HG02884 (cell line): ENCODE data around the gene CGB1.
"Not testable (repeated sequence)": the region's sequence is repeated elsewhere in the genome, so short reads cannot be mapped to it uniquely, and the experiment has no call there.

Experiments
- ATAC-seq: cut with Tn5 transposase; IDR thresholded peaks from one replicate; pipeline ENCODE4 v1.9.1; 2021; ENCODE audit warnings: mild to moderate bottlenecking, moderate library complexity; ENCODE audit not compliant: unreplicated experiment

The CGB1 gene

DNA sequence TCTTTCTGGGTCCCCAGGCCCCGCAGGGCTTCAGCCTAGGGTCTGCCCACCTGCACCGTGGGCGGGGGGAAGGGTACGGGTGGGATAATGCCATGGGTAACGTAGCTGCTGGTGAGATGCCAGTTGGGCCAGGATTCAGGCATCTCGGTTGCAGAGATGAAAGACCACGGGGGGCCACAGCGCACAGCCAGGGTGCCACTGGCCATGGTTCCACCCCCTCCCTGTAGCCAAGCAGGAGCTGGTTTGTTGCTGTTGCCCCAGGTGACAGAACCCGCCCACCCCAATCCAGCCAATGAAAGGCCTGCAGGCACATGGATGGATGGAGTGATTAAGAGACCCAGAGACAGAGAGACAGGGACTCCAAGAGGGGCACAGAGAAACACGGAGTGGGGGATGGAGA lies 21.9 kb upstream of the CGB1 start:
- ATAC-seq = no peak

DNA sequence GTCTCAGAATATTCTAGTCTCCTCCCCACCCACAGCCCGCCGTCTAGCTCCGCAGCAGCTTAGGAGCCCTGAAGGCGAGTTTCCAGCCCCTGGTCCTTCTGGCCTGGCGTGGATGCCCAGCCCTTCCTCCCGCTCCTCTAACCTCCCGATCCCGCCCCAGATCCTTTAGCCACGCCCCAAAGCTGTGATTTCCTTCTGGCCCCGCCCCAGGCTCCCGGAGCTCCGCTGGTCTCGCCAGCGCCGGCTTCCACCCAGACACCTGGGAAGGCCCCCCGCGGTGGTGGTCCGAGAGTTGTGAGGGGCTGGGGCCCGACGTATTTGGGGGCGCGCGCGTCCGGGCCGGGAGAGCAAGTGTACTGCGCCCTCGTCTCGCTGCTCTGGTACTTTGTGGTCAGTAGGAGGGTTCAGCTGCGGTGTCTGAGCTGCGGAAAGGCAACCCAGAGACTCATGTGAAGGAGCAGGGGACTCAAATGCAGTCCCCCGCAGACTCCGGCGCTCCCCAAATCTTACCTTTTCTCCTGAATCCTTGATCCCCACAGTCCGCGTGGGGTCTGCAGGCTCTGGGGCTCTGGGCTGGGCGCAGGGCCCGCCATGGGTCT lies 21.0 kb upstream of the CGB1 start, which contains the start of gene CGB7:
Gene CGB7, minus strand, starts transcription at position 114 of the 599 bp plus-strand sequence. CDS start 2,374 bp downstream, outside the sequence.
- no peak for ATAC-seq

DNA sequence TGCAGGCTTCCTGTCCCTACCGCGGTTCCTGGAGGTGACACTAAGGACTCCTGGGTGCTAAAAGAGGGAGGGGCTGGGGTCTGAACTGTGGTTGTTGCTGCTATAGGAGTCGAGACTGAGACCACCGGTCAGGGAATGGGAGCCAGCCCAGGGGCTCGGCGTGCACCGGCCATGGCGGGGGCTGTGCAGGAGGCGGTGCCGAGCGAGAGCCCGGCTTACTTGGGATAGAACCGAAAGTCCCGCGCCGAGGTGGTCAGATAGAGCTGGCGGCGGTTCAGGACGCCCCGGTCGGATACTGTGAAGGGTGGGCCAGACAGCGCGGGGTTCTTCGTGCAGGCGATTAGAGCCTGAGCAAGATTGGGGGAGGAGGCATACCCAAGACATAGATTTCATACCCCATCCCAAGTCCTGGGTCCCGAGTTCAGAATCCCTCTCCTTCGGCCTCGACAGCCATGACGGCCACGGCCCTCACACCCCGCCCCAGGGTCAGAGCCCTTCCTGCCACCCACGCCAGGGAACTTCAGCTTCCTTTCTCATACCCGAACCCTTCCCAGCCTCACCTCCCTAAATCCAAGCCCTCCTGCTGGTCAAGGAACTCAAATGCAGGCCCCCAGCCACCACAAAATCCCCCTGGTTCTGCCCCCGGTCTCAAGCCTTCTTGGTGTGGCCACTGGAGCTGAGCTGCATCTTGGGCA lies 20.4 kb upstream of the CGB1 start:
- not testable (repeated sequence) for ATAC-seq

DNA sequence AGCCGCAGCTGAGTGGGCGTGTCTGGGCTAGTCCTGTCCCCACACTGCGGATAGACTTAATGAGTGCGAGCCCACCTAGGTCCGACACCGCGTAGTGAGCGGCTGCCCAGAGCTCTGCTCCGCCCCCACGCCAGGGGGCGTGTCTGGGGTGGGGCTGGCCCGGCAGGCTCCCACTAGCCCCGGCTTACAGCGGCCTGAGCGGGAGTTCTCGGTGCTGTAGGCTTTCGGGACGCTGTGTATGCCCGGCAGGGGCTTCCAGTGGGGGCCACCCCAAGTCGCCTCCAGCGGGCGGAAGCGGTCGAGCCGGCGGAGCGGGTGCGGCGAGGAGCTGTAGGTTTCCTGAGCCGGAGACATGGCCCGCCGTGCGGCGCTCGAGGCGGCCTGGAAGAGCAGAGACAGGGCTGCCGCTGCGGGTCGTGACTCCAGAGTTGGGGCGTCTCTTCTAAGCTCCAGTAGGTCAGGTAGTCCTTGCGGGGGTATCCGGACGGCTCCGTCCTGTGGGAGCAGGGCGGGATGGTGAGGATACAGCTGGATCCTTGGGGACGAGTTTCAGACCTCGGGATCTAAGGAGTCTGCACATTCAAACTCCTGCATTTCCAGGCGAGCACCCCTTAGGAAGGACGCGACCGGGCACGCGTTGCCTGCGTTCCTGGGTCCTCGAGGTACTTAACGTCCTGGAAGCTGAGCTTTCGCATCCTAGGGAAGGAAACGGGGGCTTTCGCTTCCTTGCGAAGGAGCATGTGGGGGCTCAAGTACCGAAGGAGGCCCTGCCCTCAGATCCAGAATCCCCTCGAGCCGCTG lies 19.6 kb upstream of the CGB1 start:
- no peak for ATAC-seq

DNA sequence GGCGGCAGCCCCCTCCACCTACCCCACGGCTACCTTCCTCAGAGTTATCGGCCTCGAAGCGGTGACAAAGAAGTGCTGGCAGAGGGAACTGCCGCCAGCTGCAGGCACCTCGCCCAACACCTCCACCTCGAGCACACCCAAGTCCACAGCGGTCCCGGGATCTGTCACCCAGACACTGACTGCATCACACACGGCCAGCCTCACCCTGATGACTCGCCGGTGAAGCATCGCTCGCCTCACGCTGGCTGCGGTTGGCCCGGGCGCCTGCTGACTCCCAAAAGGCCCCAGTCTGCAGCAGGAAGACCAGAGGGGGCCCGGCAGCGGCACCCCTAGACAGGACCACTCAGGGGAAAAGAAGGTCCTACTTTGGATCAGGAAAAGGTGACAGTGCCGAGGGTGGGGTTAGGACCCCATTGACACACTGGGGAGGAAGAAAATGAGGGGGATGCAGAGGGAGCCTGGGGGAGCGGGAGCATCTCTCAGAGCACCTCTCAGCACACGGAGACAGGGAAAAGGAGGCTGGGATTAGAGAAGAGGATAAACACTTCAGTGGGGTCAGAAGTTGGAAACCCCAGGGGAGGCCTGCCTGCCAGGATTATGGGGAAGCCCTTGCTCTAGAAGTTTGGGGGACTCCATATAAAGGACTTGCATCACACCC lies 13.8 kb upstream of the CGB1 start:
- not testable (repeated sequence) for ATAC-seq

DNA sequence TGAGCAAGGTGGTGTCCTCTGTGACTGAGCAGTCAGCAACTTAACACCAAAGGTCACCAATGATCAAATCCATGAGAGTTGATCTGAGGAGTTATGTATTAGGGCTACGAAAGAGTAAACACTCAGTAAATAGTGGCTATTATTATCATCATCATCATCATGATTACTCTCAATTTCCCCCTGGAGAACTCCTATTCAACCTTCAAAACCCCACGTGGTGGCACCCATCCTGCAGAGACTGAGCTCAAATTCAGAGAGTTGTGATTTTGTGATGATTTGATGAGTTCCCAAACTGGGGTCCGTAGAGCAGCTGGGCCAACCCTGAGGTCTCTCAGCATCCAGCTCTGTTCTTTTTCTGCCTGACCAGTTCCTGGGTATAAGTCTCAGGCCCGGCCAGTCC lies 13.1 kb upstream of the CGB1 start:
- ATAC-seq = not testable (repeated sequence)

DNA sequence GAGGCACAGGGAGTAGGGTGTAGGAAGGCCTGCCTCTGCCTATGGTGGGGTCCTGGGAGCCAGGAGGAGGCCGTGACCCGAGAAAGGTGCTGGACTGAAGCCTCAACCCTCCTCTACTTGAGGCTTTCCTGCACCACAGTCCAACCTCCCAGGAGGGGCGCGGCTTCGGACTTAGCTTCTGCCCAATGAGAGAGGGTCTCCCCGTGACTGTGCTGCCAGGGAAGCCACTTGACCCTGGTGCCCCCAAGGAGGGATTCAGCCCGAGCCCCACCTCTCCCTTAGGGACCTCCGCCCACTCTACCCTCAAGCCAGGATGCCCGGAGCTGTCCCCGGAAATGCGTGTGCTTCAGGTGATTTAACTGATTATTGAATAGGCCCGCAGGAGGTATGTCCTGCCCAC lies 12.3 kb upstream of the CGB1 start, which contains the start of gene CGB8:
Gene CGB8, minus strand, starts transcription at position 101 of the 400 bp plus-strand sequence. CDS start 372 bp downstream, outside the sequence.
- ATAC-seq = not testable (repeated sequence)

DNA sequence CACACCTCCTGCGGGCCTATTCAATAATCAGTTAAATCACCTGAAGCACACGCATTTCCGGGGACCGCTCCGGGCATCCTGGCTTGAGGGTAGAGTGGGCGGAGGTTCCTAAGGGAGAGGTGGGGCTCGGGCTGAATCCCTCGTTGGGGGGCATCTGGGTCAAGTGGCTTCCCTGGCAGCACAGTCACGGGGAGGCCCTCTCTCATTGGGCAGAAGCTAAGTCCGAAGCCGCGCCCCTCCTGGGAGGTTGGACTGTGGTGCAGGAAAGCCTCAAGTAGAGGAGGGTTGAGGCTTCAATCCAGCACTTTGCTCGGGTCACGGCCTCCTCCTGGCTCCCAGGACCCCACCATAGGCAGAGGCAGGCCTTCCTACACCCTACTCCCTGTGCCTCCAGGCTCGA lies 6.9 kb upstream of the CGB1 start, which contains the start of gene CGB5:
Gene CGB5, plus strand, starts transcription at position 301 of the 400 bp plus-strand sequence. CDS start 362 bp downstream, outside the sequence.
- not testable (repeated sequence) for ATAC-seq

DNA sequence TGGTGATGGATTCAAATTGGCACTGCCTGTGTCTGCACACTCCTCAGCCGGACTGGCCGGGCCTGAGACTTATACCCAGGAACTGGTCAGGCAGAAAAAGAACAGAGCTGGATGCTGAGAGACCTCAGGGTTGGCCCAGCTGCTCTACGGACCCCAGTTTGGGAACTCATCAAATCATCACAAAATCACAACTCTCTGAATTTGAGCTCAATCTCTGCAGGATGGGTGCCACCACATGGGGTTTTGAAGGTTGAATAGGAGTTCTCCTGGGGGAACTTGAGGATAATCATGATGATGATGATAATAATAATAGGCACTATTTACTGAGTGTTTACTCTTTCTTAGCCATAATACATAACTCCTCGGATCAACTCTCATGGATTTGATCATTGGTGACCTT lies 6.0 kb upstream of the CGB1 start:
- not testable (repeated sequence) for ATAC-seq

DNA sequence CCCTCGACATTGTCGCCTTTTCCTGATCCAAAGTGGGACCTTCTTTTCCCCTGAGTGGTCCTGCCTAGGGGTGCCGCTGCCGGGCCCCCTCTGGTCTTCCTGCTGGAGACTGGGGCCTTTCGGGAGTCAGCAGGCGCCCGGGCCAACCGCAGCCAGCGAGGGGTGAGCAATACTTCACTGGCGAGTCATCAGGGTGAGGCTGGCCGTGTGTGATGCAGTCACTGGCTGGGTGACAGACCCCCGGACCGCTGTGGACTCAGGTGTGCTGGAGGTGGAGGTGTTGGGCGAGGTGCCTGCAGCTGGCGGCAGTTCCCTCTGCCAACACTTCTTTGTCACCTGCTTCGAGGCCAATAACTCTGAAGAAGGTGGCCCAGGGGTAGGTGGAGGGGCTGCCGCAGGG lies 5.5 kb upstream of the CGB1 start:
- no peak for ATAC-seq

DNA sequence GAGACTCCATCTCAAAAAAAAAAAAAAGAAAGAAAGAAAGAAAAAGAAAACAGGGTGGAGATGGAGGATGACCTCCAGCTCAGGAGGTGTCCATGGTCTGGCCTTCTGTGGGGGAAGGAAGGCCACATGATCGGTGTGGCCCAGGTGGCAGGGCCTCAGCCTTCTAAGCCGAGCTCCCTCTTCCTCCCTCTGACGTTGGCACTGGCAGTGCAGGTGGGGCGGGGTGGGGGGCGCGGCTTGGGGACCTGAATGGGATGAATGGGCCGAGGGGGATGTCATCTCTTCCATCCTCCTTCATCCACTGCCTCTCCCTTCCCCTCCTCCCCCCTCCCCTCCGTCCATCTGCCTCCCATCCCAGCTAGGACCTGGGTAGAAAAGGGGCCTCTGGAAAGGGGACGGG lies 3.0 kb upstream of the CGB1 start:
- ATAC-seq = not testable (repeated sequence)

DNA sequence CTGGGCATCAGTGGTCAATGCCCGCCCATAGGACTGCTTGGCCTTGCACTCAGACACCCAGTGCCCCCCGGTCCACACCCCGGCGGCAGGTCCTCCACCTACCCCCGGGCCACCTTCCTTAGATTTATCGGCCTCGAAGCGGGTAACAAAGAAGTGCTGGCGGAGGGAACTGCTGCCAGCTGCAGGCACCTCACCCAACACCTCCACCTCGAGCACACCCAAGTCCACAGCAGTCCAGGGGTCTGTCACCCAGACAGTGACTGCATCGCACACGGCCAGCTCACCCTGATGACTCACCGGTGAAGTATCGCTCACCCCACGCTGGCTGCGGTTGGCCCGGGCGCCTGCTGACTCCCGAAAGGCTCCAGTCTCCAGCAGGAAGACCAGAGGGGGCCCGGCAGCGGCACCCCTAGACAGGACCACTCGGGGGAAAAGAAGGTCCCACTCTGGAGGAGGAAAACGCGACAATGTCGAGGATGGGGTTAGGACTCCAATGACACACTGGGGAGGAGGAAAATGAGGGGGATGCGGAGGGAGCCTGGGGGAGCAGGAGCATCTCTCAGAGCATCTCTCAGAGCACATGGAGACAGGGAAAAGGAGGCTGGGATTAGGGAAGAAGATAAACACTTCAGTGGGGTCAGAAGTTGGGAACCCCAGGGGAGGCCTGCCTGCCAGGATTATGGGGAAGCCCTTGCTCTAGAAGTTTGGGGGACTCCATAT lies 2.0 kb upstream of the CGB1 start:
- ATAC-seq = not testable (repeated sequence)

DNA sequence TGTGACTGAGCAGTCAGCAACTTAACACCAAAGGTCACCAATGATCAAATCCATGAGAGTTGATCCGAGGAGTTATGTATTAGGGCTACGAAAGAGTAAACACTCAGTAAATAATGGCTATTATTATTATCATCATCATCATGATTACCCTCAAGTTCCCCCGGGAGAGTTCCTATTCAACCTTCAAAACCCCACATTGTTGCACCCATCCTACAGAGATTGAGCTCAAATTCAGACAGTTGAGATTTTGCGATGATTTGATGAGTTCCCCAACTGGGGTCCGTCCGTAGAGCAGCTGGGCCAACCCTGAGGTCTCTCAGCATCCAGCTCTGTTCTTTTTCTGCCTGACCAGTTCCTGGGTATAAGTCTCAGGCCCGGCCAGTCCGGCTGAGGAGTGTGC lies 1.4 kb upstream of the CGB1 start:
- ATAC-seq = not testable (repeated sequence)

DNA sequence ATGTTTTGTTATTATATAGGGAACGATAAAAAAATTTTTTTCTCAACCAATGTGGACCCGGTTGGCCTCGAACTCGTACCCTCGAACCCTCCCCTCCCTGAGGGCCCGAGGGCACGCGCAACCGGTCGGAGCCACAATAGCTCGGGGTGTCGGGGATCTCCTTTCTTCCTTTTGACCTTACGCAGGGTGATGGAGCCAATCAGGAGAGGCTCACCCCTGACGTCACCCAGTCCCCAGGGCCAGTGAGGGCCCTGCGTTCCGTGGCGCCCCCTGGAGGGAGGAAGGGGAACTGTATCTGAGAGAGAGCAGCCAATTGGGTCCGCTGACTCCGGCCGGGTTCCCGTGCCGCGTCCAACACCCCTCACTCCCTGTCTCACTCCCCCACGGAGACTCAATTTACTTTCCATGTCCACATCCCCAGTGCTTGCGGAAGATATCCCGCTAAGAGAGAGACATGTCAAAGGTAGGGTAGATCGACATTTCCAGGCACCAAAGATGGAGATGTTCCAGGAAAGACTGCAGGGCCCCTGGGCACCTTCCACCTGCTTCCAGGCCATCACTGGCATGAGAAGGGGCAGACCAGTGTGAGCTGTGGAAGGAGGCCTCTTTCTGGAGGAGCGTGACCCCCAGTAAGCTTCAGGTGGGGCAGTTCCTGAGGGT lies 4.9 kb downstream of the CGB1 start, which contains the start of gene CGB2:
Gene CGB2, plus strand, starts transcription at position 249 of the 660 bp plus-strand sequence. Its CDS starts 206 bp downstream, at position 455.
- ATAC-seq = not testable (repeated sequence)

DNA sequence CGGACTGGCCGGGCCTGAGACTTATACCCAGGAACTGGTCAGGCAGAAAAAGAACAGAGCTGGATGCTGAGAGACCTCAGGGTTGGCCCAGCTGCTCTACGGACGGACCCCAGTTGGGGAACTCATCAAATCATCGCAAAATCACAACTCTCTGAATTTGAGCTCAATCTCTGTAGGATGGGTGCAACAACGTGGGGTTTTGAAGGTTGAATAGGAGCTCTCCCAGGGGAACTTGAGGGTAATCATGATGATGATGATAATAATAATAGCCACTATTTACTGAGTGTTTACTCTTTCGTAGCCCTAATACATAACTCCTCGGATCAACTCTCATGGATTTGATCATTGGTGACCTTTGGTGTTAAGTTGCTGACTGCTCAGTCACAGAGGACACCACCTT lies 6.4 kb downstream of the CGB1 start:
- ATAC-seq = not testable (repeated sequence)

DNA sequence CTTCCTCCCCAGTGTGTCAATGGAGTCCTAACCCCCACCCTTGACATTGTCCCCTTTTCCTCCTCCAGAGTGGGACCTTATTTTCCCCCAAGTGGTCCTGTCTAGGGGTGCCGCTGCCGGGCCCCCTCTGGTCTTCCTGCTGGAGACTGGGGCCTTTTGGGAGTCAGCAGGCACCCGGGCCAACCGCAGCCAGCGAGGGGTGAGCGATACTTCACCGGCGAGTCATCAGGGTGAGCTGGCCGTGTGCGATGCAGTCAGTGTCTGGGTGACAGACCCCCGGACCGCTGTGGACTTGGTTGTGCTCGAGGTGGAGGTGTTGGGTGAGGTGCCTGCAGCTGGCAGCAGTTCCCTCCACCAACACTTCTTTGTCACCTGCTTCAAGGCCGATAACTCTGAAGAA lies 6.9 kb downstream of the CGB1 start:
- ATAC-seq = not testable (repeated sequence)

DNA sequence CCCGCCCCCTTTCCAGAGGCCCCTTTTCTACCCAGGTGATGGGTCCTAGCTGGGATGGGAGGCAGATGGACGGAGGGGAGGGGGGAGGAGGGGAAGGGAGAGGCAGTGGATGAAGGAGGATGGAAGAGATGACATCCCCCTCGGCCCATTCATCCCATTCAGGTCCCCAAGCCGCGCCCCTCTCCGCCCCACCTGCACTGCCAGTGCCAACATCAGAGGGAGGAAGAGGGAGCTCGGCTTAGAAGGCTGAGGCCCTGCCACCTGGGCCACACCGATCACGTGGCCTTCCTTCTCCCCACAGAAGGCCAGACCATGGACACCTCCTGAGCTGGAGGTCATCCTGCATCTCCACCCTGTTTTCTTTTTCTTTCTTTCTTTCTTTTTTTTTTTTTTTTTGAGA lies 8.0 kb downstream of the CGB1 start:
- ATAC-seq = not testable (repeated sequence)

DNA sequence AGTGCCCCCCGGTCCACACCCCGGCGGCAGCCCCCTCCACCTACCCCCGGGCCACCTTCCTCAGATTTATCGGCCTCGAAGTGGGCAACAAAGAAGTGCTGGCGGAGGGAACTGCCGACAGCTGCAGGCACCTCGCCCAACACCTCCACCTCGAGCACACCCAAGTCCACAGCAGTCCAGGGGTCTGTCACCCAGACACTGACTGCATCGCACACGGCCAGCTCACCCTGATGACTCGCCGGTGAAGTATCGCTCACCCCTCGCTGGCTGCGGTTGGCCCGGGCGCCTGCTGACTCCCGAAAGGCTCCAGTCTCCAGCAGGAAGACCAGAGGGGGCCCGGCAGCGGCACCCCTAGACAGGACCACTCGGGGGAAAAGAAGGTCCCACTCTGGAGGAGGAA lies 11.1 kb downstream of the CGB1 start:
- ATAC-seq = not testable (repeated sequence)

DNA sequence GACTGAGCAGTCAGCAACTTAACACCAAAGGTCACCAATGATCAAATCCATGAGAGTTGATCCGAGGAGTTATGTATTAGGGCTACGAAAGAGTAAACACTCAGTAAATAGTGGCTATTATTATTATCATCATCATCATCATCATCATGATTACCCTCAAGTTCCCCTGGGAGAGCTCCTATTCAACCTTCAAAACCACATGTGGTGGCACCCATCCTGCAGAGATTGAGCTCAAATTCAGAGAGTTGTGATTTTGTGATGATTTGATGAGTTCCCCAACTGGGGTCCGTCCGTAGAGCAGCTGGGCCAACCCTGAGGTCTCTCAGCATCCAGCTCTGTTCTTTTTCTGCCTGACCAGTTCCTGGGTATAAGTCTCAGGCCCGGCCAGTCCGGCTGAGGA lies 11.6 kb downstream of the CGB1 start:
- not testable (repeated sequence) for ATAC-seq
